Ureter (tissue), 1 donor: ENCODE data around the gene LITAFD. TPM values are rescaled to one million over a fixed set of nuclear protein-coding genes. Genes with fewer than 3 reads are reported as not detected.

Source experiments
- DNase-seq: peaks from one replicate; pipeline ENCODE4 v3.0.0-alpha.2; 2020; ENCODE audit warnings: low spot score
- total RNA-seq: library from RNA; stranded (reverse); gene quantifications from one replicate; pipeline ENCODE4 v1.2.4, GENCODE V29; 2023
- donor health status: DM: yes; HTN: yes; CAD: no.

LITAFD gene
- total RNA-seq, 1 donor from 2014 or later = not detected

GRCh38 chr16:8920645-8921346 lies 38.6 kb downstream of the LITAFD start:
- no peak for DNase-seq

- DNase-seq = no peak
Measured at GRCh38 chr16:8921347-8921984, 39.3 kb downstream of the LITAFD start.

- no peak for DNase-seq
Measured at GRCh38 chr16:8923199-8923598, 41.0 kb downstream of the LITAFD start.

GRCh38 chr16:8924214-8924613 lies 42.1 kb downstream of the LITAFD start:
- no peak for DNase-seq

GRCh38 chr16:8925455-8925854 lies 43.3 kb downstream of the LITAFD start:
- no peak for DNase-seq

- no peak for DNase-seq
Measured at GRCh38 chr16:8926827-8927226, 44.7 kb downstream of the LITAFD start.

GRCh38 chr16:8928467-8928957 lies 46.4 kb downstream of the LITAFD start:
- no peak for DNase-seq

GRCh38 chr16:8929086-8929748 lies 47.1 kb downstream of the LITAFD start:
- no peak for DNase-seq

- DNase-seq = no peak
Measured at GRCh38 chr16:8931859-8932258, 49.7 kb downstream of the LITAFD start.

GRCh38 chr16:8934601-8935000 lies 52.5 kb downstream of the LITAFD start:
- DNase-seq = no peak

Other genes starting within 250 kb of the LITAFD start
- gene ABAT, start 207.7 kb upstream of the LITAFD start, total RNA-seq = 29.9 TPM
- 7.2 TPM for gene TMEM186, start 84.7 kb upstream of the LITAFD start, total RNA-seq
- gene PMM2, start 84.5 kb upstream of the LITAFD start, total RNA-seq = 70.1 TPM
- 43.6 TPM for gene CARHSP1, start 13.3 kb upstream of the LITAFD start, total RNA-seq
- gene USP7, start 81.6 kb downstream of the LITAFD start, total RNA-seq = 143 TPM
- 81.1 TPM for gene HAPSTR1, start 209.3 kb downstream of the LITAFD start, total RNA-seq